Activated naive CD4-positive, alpha-beta T cell treated with anti-CD3 and anti-CD28 coated beads, Interleukin-2, amount 50 U/mL, for 72 hours (primary cell): Measurements from ENCODE around the gene IL20RA. TPM values are rescaled to one million over a fixed set of nuclear protein-coding genes. Genes with fewer than 3 reads are reported as not detected.
"Not testable (repeated sequence)": the region's sequence is repeated elsewhere in the genome, so short reads cannot be mapped to it uniquely, and the experiment has no call there.

Source experiments
- ATAC-seq, 2 donors: fragments of 150-1000 bp; cut with Tn5 transposase; 2 replicates each; pipeline ENCODE4 v1.10.0; 2021; ENCODE audit warnings: mild to moderate bottlenecking in 2 of 2, moderate library complexity in 2 of 2
- DNase-seq, 2 donors: peaks; one replicate each; pipeline ENCODE4 v3.0.0; 2021 to 2022; ENCODE audit warnings: low spot score in 2 of 2
- H3K27ac Mint-ChIP-seq, 2 donors: one replicate each; pipeline ENCODE4 v1.8.0; 2022; ENCODE audit warnings: mild to moderate bottlenecking in 2 of 2, mixed read lengths in 2 of 2
- H3K36me3 Mint-ChIP-seq, 2 donors: one replicate each; pipeline ENCODE4 v1.8.0; 2022; ENCODE audit warnings: mixed read lengths in 2 of 2
- H3K9me3 Mint-ChIP-seq, 2 donors: one replicate each; pipeline ENCODE4 v1.8.0; 2022; ENCODE audit warnings: mixed read lengths in 2 of 2
- total RNA-seq, 2 donors: library from RNA; stranded (reverse); gene quantifications; one replicate each; pipeline ENCODE4 v1.2.3, GENCODE V29; 2022

IL20RA gene
- total RNA-seq, 2 donors from 2014 or later = not detected

- Mint-ChIP-seq H3K9me3 (no peaks in the 10 kb centered on the region), H3K36me3 (no peaks in the 10 kb centered on the region), H3K27ac (no peak overlapping the region)
- DNase-seq (no peak), ATAC-seq (no peak)
Observed at GRCh38 chr6:136994782-136995181, 50.0 kb downstream of the IL20RA start.

DNA sequence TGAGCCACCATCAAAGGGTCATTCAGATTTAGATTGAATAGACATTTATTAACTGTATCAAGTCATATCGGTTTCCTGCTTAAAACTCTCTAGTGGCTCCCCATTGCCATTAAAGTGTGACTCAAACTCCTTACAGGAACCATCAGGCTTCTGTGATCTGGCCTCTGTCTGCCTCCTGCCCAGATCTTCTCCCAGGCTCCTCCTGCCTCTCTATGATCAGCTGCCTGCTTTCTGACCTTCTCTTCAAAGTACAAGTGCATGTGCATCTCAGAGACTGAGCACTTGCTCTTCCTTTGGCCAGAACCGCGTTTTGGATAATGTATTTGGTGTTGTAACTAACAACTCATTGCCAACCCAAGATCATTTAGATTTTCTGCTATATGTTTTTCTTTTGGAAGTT is 52.7 kb downstream of the IL20RA start:
- ATAC-seq = no peak
- no peaks in the 10 kb centered on the region for H3K36me3 Mint-ChIP-seq
- no peaks in the 10 kb centered on the region for H3K9me3 Mint-ChIP-seq

GRCh38 chr6:136991646-136992045 is 53.1 kb downstream of the IL20RA start:
- DNase-seq (no peak), ATAC-seq (no peak)
- no peaks in the 10 kb centered on the region for H3K9me3 Mint-ChIP-seq
- no peak overlapping the region for H3K27ac Mint-ChIP-seq
- no peaks in the 10 kb centered on the region for H3K36me3 Mint-ChIP-seq

More for the DNA sequence above, 52.7 kb downstream of the IL20RA start:
- DNase-seq = no peak
- H3K27ac Mint-ChIP-seq = no peak overlapping the region

- no peaks in the 10 kb centered on the region for H3K36me3 Mint-ChIP-seq
- no peak for DNase-seq
Observed at GRCh38 chr6:136990754-136991153, 54.0 kb downstream of the IL20RA start.

DNA sequence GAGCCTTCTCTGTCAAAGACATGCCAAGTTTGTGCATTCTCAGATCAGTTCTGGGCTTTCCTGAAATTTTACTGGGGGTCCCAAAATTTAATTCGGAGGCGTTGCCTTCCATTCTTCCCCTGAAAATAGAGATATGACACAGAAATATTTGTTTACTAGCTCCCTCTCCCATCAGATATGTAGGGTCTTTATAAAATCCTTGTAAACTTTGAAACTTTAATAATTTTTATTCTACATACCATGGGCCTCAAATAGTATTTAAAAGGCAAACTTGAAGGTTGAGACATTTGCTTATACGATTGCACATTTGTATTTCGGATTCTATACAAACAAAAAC is 54.6 kb downstream of the IL20RA start:
- Mint-ChIP-seq H3K9me3 (no peaks in the 10 kb centered on the region), H3K36me3 (no peaks in the 10 kb centered on the region), H3K27ac (no peak overlapping the region)
- DNase-seq (no peak), ATAC-seq (no peak)

More at GRCh38 chr6:136990754-136991153, 54.0 kb downstream of the IL20RA start:
- H3K27ac Mint-ChIP-seq = no peak overlapping the region
- H3K9me3 Mint-ChIP-seq = no peaks in the 10 kb centered on the region
- ATAC-seq = no peak

DNA sequence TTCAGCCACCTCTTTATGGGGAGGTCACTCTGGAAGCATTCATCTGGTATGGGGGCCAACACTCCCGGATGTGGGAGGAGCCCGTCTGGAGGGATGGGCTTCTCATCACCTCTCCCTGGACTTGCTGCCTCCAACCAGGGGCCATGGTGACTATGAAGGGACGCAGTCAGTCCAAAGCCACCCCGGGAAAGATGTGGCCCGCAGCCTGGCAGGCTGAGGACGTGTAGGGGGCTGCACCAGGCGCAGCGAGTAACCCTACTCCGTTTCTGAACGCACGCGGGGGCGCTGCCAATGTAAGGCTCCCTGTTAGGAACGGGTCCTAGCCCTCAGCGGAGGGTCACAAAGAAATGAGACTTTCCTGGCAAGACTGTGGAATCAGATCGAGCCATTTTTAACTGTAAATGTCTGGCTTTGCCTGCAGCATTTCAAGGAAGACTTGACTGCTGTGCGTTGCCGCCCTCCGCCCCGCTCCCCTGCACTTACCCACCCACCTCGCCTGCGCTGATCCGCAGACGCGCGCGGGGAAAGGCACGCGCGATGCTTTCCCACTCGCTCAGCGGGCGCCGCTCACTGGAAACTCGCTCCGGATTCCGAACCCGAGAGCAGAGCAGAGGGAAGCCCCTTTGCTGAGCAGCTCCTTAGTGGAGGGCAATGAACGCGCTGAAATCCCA is 55.1 kb downstream of the IL20RA start:
- Mint-ChIP-seq H3K27ac (no peak overlapping the region), H3K36me3 (no peaks in the 10 kb centered on the region), H3K9me3 (no peaks in the 10 kb centered on the region)
- no peak for ATAC-seq
- no peak for DNase-seq

- H3K27ac Mint-ChIP-seq = no peak overlapping the region
Observed at GRCh38 chr6:136987526-136987925, 57.2 kb downstream of the IL20RA start.

DNA sequence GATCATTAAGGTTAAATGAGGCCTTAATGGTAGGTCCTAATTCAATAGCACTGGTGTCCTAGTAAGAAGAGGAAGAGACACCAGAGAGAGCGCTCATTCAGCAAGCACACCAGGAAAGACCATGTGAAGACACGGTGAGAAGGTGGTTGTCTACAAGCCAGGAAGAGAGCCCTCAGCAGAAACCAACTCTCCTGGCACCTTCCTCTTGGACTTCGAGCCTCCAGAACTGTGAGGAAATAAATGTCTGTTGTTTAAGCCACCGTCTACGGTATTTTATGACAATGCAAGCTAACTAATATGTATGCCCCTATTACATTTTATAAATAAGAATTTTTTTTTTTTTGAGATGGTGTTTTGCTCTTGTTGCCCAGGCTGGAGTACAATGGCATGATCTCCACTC is 59.3 kb downstream of the IL20RA start:
- Mint-ChIP-seq H3K9me3 (no peaks in the 10 kb centered on the region), H3K27ac (no peak overlapping the region), H3K36me3 (no peaks in the 10 kb centered on the region)
- no peak for ATAC-seq
- no peak for DNase-seq

More at GRCh38 chr6:136987526-136987925, 57.2 kb downstream of the IL20RA start:
- no peak for ATAC-seq
- Mint-ChIP-seq H3K36me3 (no peaks in the 10 kb centered on the region), H3K9me3 (no peaks in the 10 kb centered on the region)
- no peak for DNase-seq

GRCh38 chr6:136984578-136984977 is 60.2 kb downstream of the IL20RA start:
- no peak for ATAC-seq
- Mint-ChIP-seq H3K27ac (no peak overlapping the region), H3K36me3 (no peaks in the 10 kb centered on the region), H3K9me3 (no peaks in the 10 kb centered on the region)
- DNase-seq = no peak

DNA sequence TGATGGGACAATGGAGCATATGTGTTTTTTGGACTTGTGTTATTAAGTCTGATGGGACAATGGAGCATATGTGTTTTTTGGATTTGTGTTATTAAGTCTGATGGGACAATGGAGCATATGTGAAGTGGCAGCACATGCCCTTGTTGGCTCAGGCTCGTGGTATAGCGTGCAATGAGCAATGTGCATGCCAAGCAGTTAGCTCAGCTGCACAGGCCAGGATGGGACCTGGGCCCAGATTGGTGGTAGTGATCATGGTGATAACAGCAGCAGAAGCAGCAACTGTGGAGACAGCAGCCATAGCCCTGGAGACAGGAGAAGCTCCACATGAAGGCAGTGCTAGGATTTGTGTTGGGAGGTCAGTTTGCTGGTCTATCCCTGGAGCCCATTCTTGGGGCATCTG is 61.1 kb downstream of the IL20RA start:
- H3K36me3 Mint-ChIP-seq = no peaks in the 10 kb centered on the region
- no peak for ATAC-seq
- no peak overlapping the region for H3K27ac Mint-ChIP-seq
- DNase-seq = no peak
- no peaks in the 10 kb centered on the region for H3K9me3 Mint-ChIP-seq

- no peaks in the 10 kb centered on the region for H3K9me3 Mint-ChIP-seq
- no peak for ATAC-seq
- DNase-seq = no peak
- no peaks in the 10 kb centered on the region for H3K36me3 Mint-ChIP-seq
- no peak overlapping the region for H3K27ac Mint-ChIP-seq
Observed at GRCh38 chr6:136982928-136983327, 61.8 kb downstream of the IL20RA start.

- ATAC-seq (no peak), DNase-seq (no peak)
- H3K36me3 Mint-ChIP-seq = no peaks in the 10 kb centered on the region
- H3K27ac Mint-ChIP-seq = no peak overlapping the region
- H3K9me3 Mint-ChIP-seq = no peaks in the 10 kb centered on the region
Observed at GRCh38 chr6:136980070-136980469, 64.7 kb downstream of the IL20RA start.

DNA sequence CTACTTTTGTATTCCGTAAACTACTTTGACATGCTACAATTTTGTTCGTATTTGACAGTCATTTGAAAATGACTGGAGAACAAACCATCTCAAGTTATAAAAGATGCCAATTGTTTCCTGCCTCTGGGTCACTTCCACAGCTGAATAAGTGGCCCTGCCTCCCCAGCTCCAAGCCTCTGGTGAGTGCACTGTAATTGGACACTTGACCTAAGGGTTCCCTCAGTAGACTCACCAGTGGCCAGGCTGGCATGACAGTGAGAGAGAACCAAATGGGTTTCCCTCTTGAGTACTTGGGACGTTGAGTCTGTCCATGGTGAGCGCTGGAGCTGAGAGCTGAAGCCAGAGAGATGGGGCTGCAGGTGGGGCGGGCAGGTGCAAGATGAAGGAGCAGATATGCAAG is 65.6 kb downstream of the IL20RA start:
- DNase-seq (no peak), ATAC-seq (no peak)
- no peaks in the 10 kb centered on the region for H3K9me3 Mint-ChIP-seq
- H3K36me3 Mint-ChIP-seq = no peaks in the 10 kb centered on the region
- no peak overlapping the region for H3K27ac Mint-ChIP-seq

GRCh38 chr6:136977075-136977474 is 67.7 kb downstream of the IL20RA start:
- H3K9me3 Mint-ChIP-seq = no peaks in the 10 kb centered on the region
- no peak overlapping the region for H3K27ac Mint-ChIP-seq
- ATAC-seq = no peak
- no peak for DNase-seq
- H3K36me3 Mint-ChIP-seq = no peaks in the 10 kb centered on the region

DNA sequence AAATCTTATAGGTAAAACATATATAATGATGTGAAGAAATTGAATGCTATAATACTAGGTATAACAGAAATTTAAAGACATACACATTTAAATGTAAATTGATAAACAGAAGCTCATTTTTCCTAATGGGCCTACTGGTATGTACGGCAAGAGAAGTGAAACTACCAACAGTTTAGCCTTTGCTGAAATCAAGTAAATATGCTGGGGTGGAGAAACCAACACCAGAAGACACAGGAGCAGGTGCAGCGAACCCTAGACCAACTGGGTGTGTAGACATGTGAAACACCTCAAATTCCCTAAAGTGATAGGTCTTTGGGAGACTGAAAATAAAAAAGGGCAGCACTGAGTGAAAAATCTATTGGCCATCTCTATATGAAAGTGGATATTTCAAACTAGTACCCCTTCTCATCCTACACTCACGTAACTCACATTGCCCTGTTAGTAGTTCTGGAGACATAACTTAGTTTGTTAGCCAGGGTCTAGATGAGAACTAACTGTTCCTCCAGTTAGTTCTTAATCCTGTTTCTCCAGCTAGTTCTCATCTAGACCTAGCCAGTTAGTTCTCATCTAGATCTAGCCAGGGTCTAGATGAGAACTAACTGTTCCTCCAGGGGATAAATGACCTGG is 69.6 kb downstream of the IL20RA start:
- ATAC-seq (no peak), DNase-seq (no peak)
- no peak overlapping the region for H3K27ac Mint-ChIP-seq
- H3K9me3 Mint-ChIP-seq = no peaks in the 10 kb centered on the region
- H3K36me3 Mint-ChIP-seq = no peaks in the 10 kb centered on the region

- H3K36me3 Mint-ChIP-seq, ATAC-seq, DNase-seq, H3K27ac Mint-ChIP-seq, H3K9me3 Mint-ChIP-seq: not testable (repeated sequence)
Observed at GRCh38 chr6:136973781-136974180, 71.0 kb downstream of the IL20RA start.

DNA sequence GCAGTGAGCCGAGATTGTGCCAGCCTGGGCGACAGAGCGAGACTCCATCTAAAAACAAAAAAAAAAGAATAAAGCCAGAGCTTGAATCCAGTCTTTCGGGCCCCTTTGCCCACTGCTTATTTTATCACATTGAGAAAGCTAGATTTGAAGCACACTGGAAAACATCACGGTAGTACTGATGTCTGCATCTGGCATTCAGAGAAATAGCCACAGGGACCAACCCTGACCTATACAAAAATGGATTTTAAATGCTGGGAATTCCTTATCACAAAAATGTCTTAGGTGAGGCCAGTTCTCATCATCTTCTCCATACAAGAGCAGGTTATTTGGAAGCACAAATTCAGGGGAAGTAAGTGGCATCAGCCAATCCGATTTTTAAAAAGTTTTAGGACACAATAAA is 73.2 kb downstream of the IL20RA start:
- ATAC-seq (no peak), DNase-seq (no peak)
- H3K36me3 Mint-ChIP-seq = no peaks in the 10 kb centered on the region
- H3K27ac Mint-ChIP-seq = no peak overlapping the region
- H3K9me3 Mint-ChIP-seq = no peaks in the 10 kb centered on the region

DNA sequence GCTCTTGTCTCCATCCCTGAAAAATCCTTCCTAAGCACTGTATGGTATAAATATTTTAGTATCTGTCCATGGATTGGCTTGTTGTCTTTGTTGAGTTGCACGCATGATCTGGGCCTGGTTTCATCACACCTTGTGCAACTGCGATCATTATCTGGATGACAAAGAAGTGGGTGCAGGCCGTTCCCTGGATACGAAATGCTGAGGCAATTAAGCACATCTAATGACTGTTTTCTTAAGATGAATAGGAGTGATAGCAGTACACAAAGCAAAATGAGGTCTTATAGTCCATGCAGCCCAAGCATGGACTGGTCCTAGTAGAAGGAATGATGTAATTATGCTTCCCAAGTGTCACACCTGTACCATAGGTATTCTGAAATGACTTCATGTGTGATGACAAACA is 74.8 kb downstream of the IL20RA start:
- no peaks in the 10 kb centered on the region for H3K36me3 Mint-ChIP-seq

More for the DNA sequence above, 74.8 kb downstream of the IL20RA start:
- H3K9me3 Mint-ChIP-seq = no peaks in the 10 kb centered on the region
- H3K27ac Mint-ChIP-seq = no peak overlapping the region
- no peak for ATAC-seq
- no peak for DNase-seq
